ENCODE results near the gene LITAF.

- TF ChIP-seq POLR2A (IDR thresholded peaks at IDR 0.05; ENCODE audit: low read length): no peak
- TF ChIP-seq GATA1 (IDR thresholded peaks at IDR 0.05; ENCODE audit: low read depth, low read length): no peak
These were observed 39.4 kb downstream of the LITAF start for GRCh38 chr16:11547118-11547916.
